ENCODE data around the gene MMP24OS. TPM values are rescaled to one million over a fixed set of nuclear protein-coding genes. Genes with fewer than 3 reads are reported as not detected.

MMP24OS gene
- total and polyA plus RNA-seq, 8 donors: 31.9 to 109 (median 42.1) TPM

DNA sequence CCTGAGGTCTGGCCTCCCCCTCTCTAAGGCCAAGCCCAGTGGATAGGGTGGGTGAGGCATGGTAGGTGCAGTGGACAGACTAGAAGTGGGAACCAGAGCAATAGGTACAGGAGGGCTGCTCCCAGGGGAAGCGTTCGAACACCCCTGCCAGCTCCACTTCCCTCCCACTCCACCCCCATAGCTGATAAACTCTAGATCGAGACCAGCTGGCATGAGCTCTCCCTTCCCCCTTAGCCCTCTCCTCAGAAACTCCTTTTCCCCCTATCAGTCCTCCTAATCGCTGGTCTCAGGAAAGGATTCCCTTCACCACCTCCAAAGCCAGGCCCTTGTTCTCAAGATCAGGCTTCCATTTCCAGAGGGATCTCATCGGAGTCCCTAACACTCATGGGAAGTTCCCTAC lies 20.3 kb upstream of the MMP24OS start:
- H3K27ac ChIP-seq: no peak overlapping the region
- no peaks in the 10 kb centered on the region for H3K9me3 ChIP-seq
- H3K27me3 ChIP-seq: peaks cover 0 to 34% of the 10 kb centered on the region in 2 donors
- DNase-seq: no peak
- no peaks in the 10 kb centered on the region for H3K4me1 ChIP-seq
- intact Hi-C loops (cut with DNase I): no loop called here
- no peaks in the 10 kb centered on the region for H3K36me3 ChIP-seq
- no peak overlapping the region for H3K4me3 ChIP-seq
- ATAC-seq: no peak
- TF ChIP-seq, protein P1, sequence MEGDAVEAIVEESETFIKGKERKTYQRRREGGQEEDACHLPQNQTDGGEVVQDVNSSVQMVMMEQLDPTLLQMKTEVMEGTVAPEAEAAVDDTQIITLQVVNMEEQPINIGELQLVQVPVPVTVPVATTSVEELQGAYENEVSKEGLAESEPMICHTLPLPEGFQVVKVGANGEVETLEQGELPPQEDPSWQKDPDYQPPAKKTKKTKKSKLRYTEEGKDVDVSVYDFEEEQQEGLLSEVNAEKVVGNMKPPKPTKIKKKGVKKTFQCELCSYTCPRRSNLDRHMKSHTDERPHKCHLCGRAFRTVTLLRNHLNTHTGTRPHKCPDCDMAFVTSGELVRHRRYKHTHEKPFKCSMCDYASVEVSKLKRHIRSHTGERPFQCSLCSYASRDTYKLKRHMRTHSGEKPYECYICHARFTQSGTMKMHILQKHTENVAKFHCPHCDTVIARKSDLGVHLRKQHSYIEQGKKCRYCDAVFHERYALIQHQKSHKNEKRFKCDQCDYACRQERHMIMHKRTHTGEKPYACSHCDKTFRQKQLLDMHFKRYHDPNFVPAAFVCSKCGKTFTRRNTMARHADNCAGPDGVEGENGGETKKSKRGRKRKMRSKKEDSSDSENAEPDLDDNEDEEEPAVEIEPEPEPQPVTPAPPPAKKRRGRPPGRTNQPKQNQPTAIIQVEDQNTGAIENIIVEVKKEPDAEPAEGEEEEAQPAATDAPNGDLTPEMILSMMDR (IDR thresholded peaks at IDR 0.05): no peak

DNA sequence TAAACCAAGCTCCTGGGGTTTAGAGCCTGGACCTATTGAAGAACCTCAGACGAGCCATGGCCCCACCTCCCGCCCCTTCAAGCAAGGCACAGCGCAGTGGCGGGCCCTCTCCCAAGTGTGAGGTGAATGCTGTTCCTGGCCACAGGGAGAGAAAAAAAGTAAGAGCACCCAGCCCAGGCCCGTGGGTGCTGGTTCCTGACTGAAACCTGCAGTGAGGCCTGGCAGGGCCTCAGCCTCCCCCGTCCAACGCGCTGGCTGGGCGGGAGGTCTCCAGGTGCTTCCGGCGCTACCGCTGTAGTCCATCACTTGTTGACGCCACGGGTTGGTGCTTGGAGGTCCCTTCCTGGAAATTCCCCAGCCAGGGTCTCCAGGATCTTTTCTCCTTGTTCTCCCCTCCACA lies 19.8 kb upstream of the MMP24OS start:
- Histone ChIP-seq H3K9me3 (no peaks in the 10 kb centered on the region), H3K27ac (no peak overlapping the region), H3K4me1 (no peaks in the 10 kb centered on the region), H3K27me3 (peaks cover 0 to 39% of the 10 kb centered on the region in 2 donors), H3K4me3 (no peak overlapping the region), H3K36me3 (no peaks in the 10 kb centered on the region)
- ATAC-seq (no peak), DNase-seq (peak in 1 of 4 donors; percentile 52)
- TF ChIP-seq, protein P1 (IDR thresholded peaks at IDR 0.05): no peak
- intact Hi-C loops (cut with DNase I): no loop called here

- Histone ChIP-seq H3K36me3 (no peaks in the 10 kb centered on the region), H3K9me3 (no peaks in the 10 kb centered on the region), H3K27me3 (peaks cover 0 to 45% of the 10 kb centered on the region in 2 donors), H3K4me1 (no peaks in the 10 kb centered on the region), H3K27ac (no peak overlapping the region), H3K4me3 (no peak overlapping the region)
- TF ChIP-seq, protein P1 (IDR thresholded peaks at IDR 0.05): no peak
- ATAC-seq (peak; percentile 10), DNase-seq (no peak)
- intact Hi-C loops (cut with DNase I): no loop called here
These were observed 19.2 kb upstream of the MMP24OS start for GRCh38 chr20:35297155-35297554.

- no peak for ATAC-seq
- no peak overlapping the region for H3K27ac ChIP-seq
- DNase-seq: no peak
- TF ChIP-seq, protein P1 (IDR thresholded peaks at IDR 0.05): no peak
- H3K36me3 ChIP-seq: no peaks in the 10 kb centered on the region
- no peaks in the 10 kb centered on the region for H3K9me3 ChIP-seq
- H3K27me3 ChIP-seq: peaks cover 0 to 52% of the 10 kb centered on the region in 2 donors
- no peaks in the 10 kb centered on the region for H3K4me1 ChIP-seq
- no peak overlapping the region for H3K4me3 ChIP-seq
- intact Hi-C loops (cut with DNase I): no loop called here
These were observed 18.2 kb upstream of the MMP24OS start for GRCh38 chr20:35296101-35296554.

DNA sequence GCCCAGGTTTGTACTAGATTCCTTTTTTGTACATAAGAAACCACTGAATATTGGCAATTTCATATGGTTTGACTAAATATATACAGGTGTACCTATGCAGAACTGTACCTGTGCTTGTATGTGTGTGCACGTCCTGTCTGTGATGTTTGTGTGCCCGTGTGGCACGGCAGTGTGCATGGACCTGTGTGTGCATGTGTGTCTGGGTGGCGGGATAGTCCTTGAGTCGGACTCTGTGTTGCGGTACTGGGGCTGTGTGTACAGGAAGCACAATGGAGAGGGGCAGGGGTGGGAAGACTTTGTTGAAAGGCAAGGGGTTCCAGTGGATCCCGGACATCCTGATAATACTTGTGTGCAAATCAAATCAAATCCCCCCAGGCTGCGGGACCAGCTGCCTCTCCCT lies 17.8 kb upstream of the MMP24OS start:
- intact Hi-C loops (cut with DNase I): no loop called here
- TF ChIP-seq, protein P1 (IDR thresholded peaks at IDR 0.05): no peak
- H3K9me3 ChIP-seq: no peaks in the 10 kb centered on the region
- H3K4me1 ChIP-seq: no peaks in the 10 kb centered on the region
- DNase-seq: no peak
- peaks cover 0 to 52% of the 10 kb centered on the region in 2 donors for H3K27me3 ChIP-seq
- no peak overlapping the region for H3K27ac ChIP-seq
- no peak for ATAC-seq
- no peaks in the 10 kb centered on the region for H3K36me3 ChIP-seq
- no peak overlapping the region for H3K4me3 ChIP-seq
